ENCODE data around the gene TIAM2.

DNA sequence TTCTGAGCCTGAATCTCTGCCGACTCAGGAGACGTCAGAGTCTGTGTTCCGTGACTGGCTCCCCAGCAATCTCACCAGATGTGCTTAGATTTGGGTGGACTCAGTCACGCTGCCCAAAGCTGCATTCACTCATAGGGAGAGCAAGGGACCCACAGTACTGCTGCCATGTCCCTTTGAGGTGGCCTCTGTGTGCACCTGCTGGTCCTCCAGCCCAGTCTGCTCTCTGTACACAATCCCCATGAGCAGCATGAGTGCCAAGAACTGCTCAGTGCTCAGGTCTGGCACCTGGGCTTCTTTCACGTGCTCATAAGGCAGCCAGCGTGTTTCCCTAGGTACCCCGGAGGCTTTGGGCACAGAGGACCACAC is 44.2 kb upstream of the TIAM2 start:
- TF ChIP-seq POLR2AphosphoS5 (IDR thresholded peaks at IDR 0.05) (no peak), POLR2A (IDR thresholded peaks at IDR 0.05) (no peak)
- TF ChIP-seq, protein P1, sequence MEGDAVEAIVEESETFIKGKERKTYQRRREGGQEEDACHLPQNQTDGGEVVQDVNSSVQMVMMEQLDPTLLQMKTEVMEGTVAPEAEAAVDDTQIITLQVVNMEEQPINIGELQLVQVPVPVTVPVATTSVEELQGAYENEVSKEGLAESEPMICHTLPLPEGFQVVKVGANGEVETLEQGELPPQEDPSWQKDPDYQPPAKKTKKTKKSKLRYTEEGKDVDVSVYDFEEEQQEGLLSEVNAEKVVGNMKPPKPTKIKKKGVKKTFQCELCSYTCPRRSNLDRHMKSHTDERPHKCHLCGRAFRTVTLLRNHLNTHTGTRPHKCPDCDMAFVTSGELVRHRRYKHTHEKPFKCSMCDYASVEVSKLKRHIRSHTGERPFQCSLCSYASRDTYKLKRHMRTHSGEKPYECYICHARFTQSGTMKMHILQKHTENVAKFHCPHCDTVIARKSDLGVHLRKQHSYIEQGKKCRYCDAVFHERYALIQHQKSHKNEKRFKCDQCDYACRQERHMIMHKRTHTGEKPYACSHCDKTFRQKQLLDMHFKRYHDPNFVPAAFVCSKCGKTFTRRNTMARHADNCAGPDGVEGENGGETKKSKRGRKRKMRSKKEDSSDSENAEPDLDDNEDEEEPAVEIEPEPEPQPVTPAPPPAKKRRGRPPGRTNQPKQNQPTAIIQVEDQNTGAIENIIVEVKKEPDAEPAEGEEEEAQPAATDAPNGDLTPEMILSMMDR (IDR thresholded peaks at IDR 0.05): no peak

All from upper lobe of left lung (tissue), 4 donors.